ENCODE data around the gene SLC2A9. TPM values are rescaled to one million over a fixed set of nuclear protein-coding genes. Genes with fewer than 3 reads are reported as not detected.

Gene SLC2A9
- total RNA-seq, 2 experiments from 2014 or later: 0.54 TPM

- Mint-ChIP-seq H3K4me1 (ENCODE audit: low read depth) (peaks cover 7% of the 10 kb centered on the region), H3K27ac (no peak overlapping the region), H3K9me3 (no peaks in the 10 kb centered on the region), H3K27me3 (no peaks in the 10 kb centered on the region), H3K4me3 (no peak overlapping the region), H3K36me3 (ENCODE audit: low read depth) (peaks cover 7% of the 10 kb centered on the region)
- CTCF ChIA-PET: no interaction called here
- no peak for TF ChIP-seq CTCF (IDR thresholded peaks at IDR 0.05)
- intact Hi-C loops (cut with micrococcal nuclease): no loop called here
- POLR2A ChIA-PET: no interaction called here
- ATAC-seq (no peak), DNase-seq (no peak)
Measured at GRCh38 chr4:10051517-10052135, 30.3 kb upstream of the SLC2A9 start.

- TF ChIP-seq CTCF (IDR thresholded peaks at IDR 0.05): no peak
- no peaks in the 10 kb centered on the region for H3K27me3 Mint-ChIP-seq
- ChIA-PET CTCF (no interaction called here), POLR2A (interaction anchor here (0.5 kb wide), 1 partner anchor 19 kb away, joined by 3 read pairs; no protein-coding TSS in a partner anchor)
- intact Hi-C loops (cut with micrococcal nuclease): no loop called here
- H3K27ac Mint-ChIP-seq: no peak overlapping the region
- H3K4me3 Mint-ChIP-seq: no peak overlapping the region
- no peaks in the 10 kb centered on the region for H3K9me3 Mint-ChIP-seq
- no peak for DNase-seq
- peaks cover under 1% of the 10 kb centered on the region for H3K36me3 Mint-ChIP-seq (ENCODE audit: low read depth)
- no peak for ATAC-seq
- peaks cover 7% of the 10 kb centered on the region for H3K4me1 Mint-ChIP-seq (ENCODE audit: low read depth)
Measured at GRCh38 chr4:10050721-10051120, 29.4 kb upstream of the SLC2A9 start.

GRCh38 chr4:10050261-10050661, 29.0 kb upstream of the SLC2A9 start:
- H3K4me3 Mint-ChIP-seq: no peak overlapping the region
- ATAC-seq (no peak), DNase-seq (no peak)
- intact Hi-C loops (cut with micrococcal nuclease): no loop called here
- TF ChIP-seq CTCF (IDR thresholded peaks at IDR 0.05): no peak
- H3K9me3 Mint-ChIP-seq: no peaks in the 10 kb centered on the region
- no peaks in the 10 kb centered on the region for H3K27me3 Mint-ChIP-seq
- ChIA-PET CTCF (no interaction called here), POLR2A (interaction anchor here (0.5 kb wide), 1 partner anchor 19 kb away, joined by 3 read pairs; no protein-coding TSS in a partner anchor)
- H3K27ac Mint-ChIP-seq: no peak overlapping the region
- no peaks in the 10 kb centered on the region for H3K36me3 Mint-ChIP-seq (ENCODE audit: low read depth)
- peaks cover 7% of the 10 kb centered on the region for H3K4me1 Mint-ChIP-seq (ENCODE audit: low read depth)

- DNase-seq (no peak), ATAC-seq (no peak)
- no peaks in the 10 kb centered on the region for H3K9me3 Mint-ChIP-seq
- no peaks in the 10 kb centered on the region for H3K27me3 Mint-ChIP-seq
- TF ChIP-seq CTCF (IDR thresholded peaks at IDR 0.05): no peak
- intact Hi-C loops (cut with micrococcal nuclease): no loop called here
- POLR2A ChIA-PET: no interaction called here
- H3K4me1 Mint-ChIP-seq (ENCODE audit: low read depth): peaks cover 7% of the 10 kb centered on the region
- no peak overlapping the region for H3K27ac Mint-ChIP-seq
- no peak overlapping the region for H3K4me3 Mint-ChIP-seq
- CTCF ChIA-PET: no interaction called here
- H3K36me3 Mint-ChIP-seq (ENCODE audit: low read depth): no peaks in the 10 kb centered on the region
Measured at GRCh38 chr4:10048941-10049697, 27.8 kb upstream of the SLC2A9 start.

GRCh38 chr4:10047967-10048366, 26.7 kb upstream of the SLC2A9 start:
- intact Hi-C loops (cut with micrococcal nuclease): no loop called here
- no peaks in the 10 kb centered on the region for H3K9me3 Mint-ChIP-seq
- H3K4me3 Mint-ChIP-seq: no peak overlapping the region
- H3K27ac Mint-ChIP-seq: no peak overlapping the region
- TF ChIP-seq CTCF (IDR thresholded peaks at IDR 0.05): no peak
- H3K36me3 Mint-ChIP-seq (ENCODE audit: low read depth): peaks cover 1% of the 10 kb centered on the region
- ChIA-PET POLR2A (no interaction called here), CTCF (no interaction called here)
- H3K4me1 Mint-ChIP-seq (ENCODE audit: low read depth): peaks cover 7% of the 10 kb centered on the region
- DNase-seq (no peak), ATAC-seq (no peak)
- H3K27me3 Mint-ChIP-seq: no peaks in the 10 kb centered on the region

All from activated CD8-positive, alpha-beta T cell treated with anti-CD3 and anti-CD28 coated beads for 36 hours (primary cell).